Smooth muscle cell (in vitro differentiated cells): ENCODE measurements around the gene PSORS1C2. TPM values are rescaled to one million over a fixed set of nuclear protein-coding genes. Genes with fewer than 3 reads are reported as not detected.

ENCODE experiments used
- polyA plus RNA-seq: library from polyadenylated mRNA; unstranded; fragments of >200 nt; fragmentation: Nextera tagmentation; extraction: Ambion mirVana; gene quantifications from 2 replicates; pipeline ENCODE4 v1.2.1, GENCODE V29; 2016
- small RNA-seq: library from RNA; depleted of rRNA; stranded (forward); fragments of <200 nt; gene quantifications from one replicate; pipeline ENCODE3, GENCODE V24; 2014
- total RNA-seq: library from RNA; depleted of rRNA; stranded (reverse); fragments of >200 nt; gene quantifications from 2 replicates; pipeline ENCODE4 v1.2.3, GENCODE V29; 2014

The PSORS1C2 gene
- total and polyA plus RNA-seq, 2 experiments from 2014 or later: 0.49 to 1.1 TPM

Small RNA genes within 50 kb of the gene (small RNA-seq; reads per million reads assigned to genes)
- gene POLR2LP1: 0.08 reads per million

Other genes with a start within 250 kb of the PSORS1C2 start
- 15.6 and 24.8 TPM in 2 replicates for gene GTF2H4, start 230.9 kb downstream of the PSORS1C2 start, total RNA-seq
- 7.2 and 9.5 TPM in 2 replicates for gene GTF2H4, start 230.9 kb downstream of the PSORS1C2 start, polyA plus RNA-seq
- 15.1 and 18.4 TPM in 2 replicates for gene VARS2, start 224.8 kb downstream of the PSORS1C2 start, total RNA-seq
- 15.4 and 19.6 TPM in 2 replicates for gene VARS2, start 224.8 kb downstream of the PSORS1C2 start, polyA plus RNA-seq
- not detected in 2 replicates for gene SFTA2, start 206.9 kb downstream of the PSORS1C2 start, total RNA-seq
- not detected in 2 replicates for gene SFTA2, start 206.9 kb downstream of the PSORS1C2 start, polyA plus RNA-seq
- gene MUCL3, start 198.1 kb downstream of the PSORS1C2 start, total RNA-seq: 0.31 TPM in 1 of 2 replicates, not detected in the other
- not detected in 2 replicates for gene MUCL3, start 198.1 kb downstream of the PSORS1C2 start, polyA plus RNA-seq
- gene MUC21, start 155.3 kb downstream of the PSORS1C2 start, total RNA-seq: not detected in 2 replicates
- not detected in 2 replicates for gene MUC21, start 155.3 kb downstream of the PSORS1C2 start, polyA plus RNA-seq
- not detected in 2 replicates for gene MUC22, start 128.6 kb downstream of the PSORS1C2 start, total RNA-seq
- gene MUC22, start 128.6 kb downstream of the PSORS1C2 start, polyA plus RNA-seq: not detected in 2 replicates
- gene C6orf15, start 26.5 kb downstream of the PSORS1C2 start, total RNA-seq: 0.63 and 0.94 TPM in 2 replicates
- gene C6orf15, start 26.5 kb downstream of the PSORS1C2 start, polyA plus RNA-seq: 0.52 and 1.5 TPM in 2 replicates
- 2.6 and 6.5 TPM in 2 replicates for gene PSORS1C1, start 24.3 kb downstream of the PSORS1C2 start, total RNA-seq
- gene PSORS1C1, start 24.3 kb downstream of the PSORS1C2 start, polyA plus RNA-seq: 1.6 and 2.1 TPM in 2 replicates
- 1.4 and 11.6 TPM in 2 replicates for gene CDSN, start 18.6 kb downstream of the PSORS1C2 start, total RNA-seq
- 1.2 TPM in 1 of 2 replicates, not detected in the other for gene CDSN, start 18.6 kb downstream of the PSORS1C2 start, polyA plus RNA-seq
- 4.9 and 8.2 TPM in 2 replicates for gene CCHCR1, start 18.7 kb upstream of the PSORS1C2 start, total RNA-seq
- gene CCHCR1, start 18.7 kb upstream of the PSORS1C2 start, polyA plus RNA-seq: 15.0 and 25.4 TPM in 2 replicates
- 4.5 and 7.8 TPM in 2 replicates for gene TCF19, start 19.5 kb upstream of the PSORS1C2 start, total RNA-seq
- 5.4 and 10.5 TPM in 2 replicates for gene TCF19, start 19.5 kb upstream of the PSORS1C2 start, polyA plus RNA-seq
- not detected in 2 replicates for gene POU5F1, start 31.6 kb upstream of the PSORS1C2 start, total RNA-seq
- 0.25 TPM in 1 of 2 replicates, not detected in the other for gene POU5F1, start 31.6 kb upstream of the PSORS1C2 start, polyA plus RNA-seq
- 209 and 256 TPM in 2 replicates for gene HLA-C, start 133.0 kb upstream of the PSORS1C2 start, total RNA-seq
- gene HLA-C, start 133.0 kb upstream of the PSORS1C2 start, polyA plus RNA-seq: 387 and 404 TPM in 2 replicates
- 238 and 2,794 TPM in 2 replicates for gene HLA-B, start 218.1 kb upstream of the PSORS1C2 start, total RNA-seq
- 605 and 646 TPM in 2 replicates for gene HLA-B, start 218.1 kb upstream of the PSORS1C2 start, polyA plus RNA-seq